ENCODE measurements around the gene CA14. TPM values are rescaled to one million over a fixed set of nuclear protein-coding genes. Genes with fewer than 3 reads are reported as not detected.
"Not testable (repeated sequence)": the region's sequence is repeated elsewhere in the genome, so short reads cannot be mapped to it uniquely, and the experiment has no call there.

CA14 gene
- total and polyA plus RNA-seq, 7 experiments from 2014 or later, result 0.35 to 1.7 TPM; not detected in 5

GRCh38 chr1:150234566-150235293 is 22.8 kb upstream of the CA14 start:
- DNase-seq (peak; percentile 71 to 92 (median 77)), ATAC-seq (peak; percentile 65)
- intact Hi-C loops (cut with micrococcal nuclease), result loop anchor here (1.0 to 10.0 kb wide), 4 partner anchors 21 to 220 kb away; no protein-coding TSS in a partner anchor
- Mint-ChIP-seq H3K4me1 (peaks cover 11 to 19% (median 18%) of the 10 kb centered on the region in 7 donors), H3K27me3 (peaks cover 0 to 2% (median 0%) of the 10 kb centered on the region in 5 donors), H3K4me3 (peak overlapping the region in 1 of 10 donors; percentile 93), H3K36me3 (peaks cover 0 to 7% (median 0%) of the 10 kb centered on the region in 5 donors), H3K27ac (peak overlapping the region in 4 of 9 donors; percentile 97 to 99 (median 98)), H3K9me3 (no peaks in the 10 kb centered on the region)
- CTCF ChIA-PET, result interaction anchor here (0.9 kb wide), 2 partner anchors 20 to 21 kb away, joined by 3 to 4 read pairs; no protein-coding TSS in a partner anchor
- peaks cover 0 to 7% of the 10 kb centered on the region in 2 donors for H3K4me1 ChIP-seq (ENCODE audit: control insufficient read depth in 2 of 2, insufficient read depth in 2 of 2, low read length in 2 of 2)
- H3K27me3 ChIP-seq (ENCODE audit: control insufficient read depth in 2 of 2, insufficient read depth in 2 of 2, low read length in 2 of 2), result no peaks in the 10 kb centered on the region
- POLR2A ChIA-PET, result interaction anchor here (0.6 to 3.9 kb wide), 19 partner anchors 10 to 645 kb away, joined by 3 to 28 read pairs (median 4); partner anchors contain the start of gene RPRD2
- no peaks in the 10 kb centered on the region for H3K9me3 ChIP-seq (ENCODE audit: control insufficient read depth in 2 of 3, low read length in 3 of 3)
- peak overlapping the region; percentile 98 for H3K4me3 ChIP-seq (ENCODE audit: low read length)
- peaks cover 0 to 12% (median 0%) of the 10 kb centered on the region in 3 experiments for H3K36me3 ChIP-seq (ENCODE audit: control insufficient read depth in 2 of 3, insufficient read depth in 3 of 3, low read length in 3 of 3)
- H3K27ac ChIP-seq (ENCODE audit: low read depth, low read length), result peak overlapping the region; percentile 97

- Mint-ChIP-seq H3K27me3 (peaks cover 0 to 2% (median 0%) of the 10 kb centered on the region in 5 donors), H3K4me1 (peaks cover 11 to 22% (median 18%) of the 10 kb centered on the region in 7 donors), H3K27ac (no peak overlapping the region), H3K4me3 (no peak overlapping the region), H3K36me3 (peaks cover 0 to 6% (median 0%) of the 10 kb centered on the region in 5 donors), H3K9me3 (no peaks in the 10 kb centered on the region)
- Histone ChIP-seq H3K27me3 (ENCODE audit: control insufficient read depth in 2 of 2, insufficient read depth in 2 of 2, low read length in 2 of 2) (no peaks in the 10 kb centered on the region), H3K27ac (ENCODE audit: low read depth, low read length) (peak overlapping the region; percentile 97), H3K9me3 (ENCODE audit: control insufficient read depth in 2 of 3, low read length in 3 of 3) (no peaks in the 10 kb centered on the region), H3K36me3 (ENCODE audit: control insufficient read depth in 2 of 3, insufficient read depth in 3 of 3, low read length in 3 of 3) (peaks cover 0 to 12% (median 0%) of the 10 kb centered on the region in 3 experiments), H3K4me3 (ENCODE audit: low read length) (peak overlapping the region; percentile 98), H3K4me1 (ENCODE audit: control insufficient read depth in 2 of 2, insufficient read depth in 2 of 2, low read length in 2 of 2) (peaks cover 0 to 7% of the 10 kb centered on the region in 2 donors)
- ATAC-seq (no peak), DNase-seq (peak in 6 of 9 donors; percentile 18 to 37 (median 32))
- intact Hi-C loops (cut with micrococcal nuclease), result loop anchor here in 1 of 2 donors (2.0 to 10.0 kb wide), 2 partner anchors 85 to 219 kb away; no protein-coding TSS in a partner anchor
- ChIA-PET CTCF (interaction anchor here (0.9 kb wide), 1 partner anchor 21 kb away, joined by 3 read pairs; no protein-coding TSS in a partner anchor), POLR2A (interaction anchor here (0.6 to 3.9 kb wide), 14 partner anchors 21 to 645 kb away, joined by 3 to 28 read pairs (median 4); partner anchors contain the start of genes PLEKHO1 and RPRD2)
These were observed 22.2 kb upstream of the CA14 start for GRCh38 chr1:150235294-150235851.

- peak within 1 kb of the TSS in 3 of 10 donors; percentile 10 to 93 (median 60) for H3K4me3 Mint-ChIP-seq
- intact Hi-C loops (cut with micrococcal nuclease), result loop anchor here (1.0 to 10.0 kb wide), 15 partner anchors 32 to 821 kb away; partner anchors contain the start of genes MRPS21 (in 2 of the 2), APH1A (in 1 of the 2), ARNT (in 1 of the 2) and CIART (in 1 of the 2)
- peak; percentile 94 for ATAC-seq
These were observed 21.5 kb upstream of the CA14 start, which contains the start of gene ANP32E for GRCh38 chr1:150235852-150236613. Gene ANP32E, minus strand, starts transcription at chr1:150236112. Its CDS starts 326 bp downstream, at chr1:150235786.

GRCh38 chr1:150236614-150237100 is 20.9 kb upstream of the CA14 start:
- H3K4me1 Mint-ChIP-seq, result peaks cover 11 to 22% (median 18%) of the 10 kb centered on the region in 7 donors
- H3K27ac ChIP-seq (ENCODE audit: low read depth, low read length), result peak overlapping the region; percentile 59
- ChIA-PET CTCF (no interaction called here), POLR2A (interaction anchor here (0.8 to 3.8 kb wide), 4 partner anchors 10 to 127 kb away, joined by 3 to 21 read pairs (median 12); partner anchors contain the start of gene RPRD2)
- peak overlapping the region; percentile 98 for H3K4me3 ChIP-seq (ENCODE audit: low read length)
- peak overlapping the region in 2 of 9 donors; percentile 13 to 32 for H3K27ac Mint-ChIP-seq
- H3K27me3 Mint-ChIP-seq, result peaks cover 0 to 4% (median 0%) of the 10 kb centered on the region in 5 donors
- no peaks in the 10 kb centered on the region for H3K9me3 ChIP-seq (ENCODE audit: control insufficient read depth in 2 of 3, low read length in 3 of 3)
- H3K36me3 Mint-ChIP-seq, result peaks cover 0 to 6% (median 0%) of the 10 kb centered on the region in 5 donors
- intact Hi-C loops (cut with micrococcal nuclease), result loop anchor here (1.0 to 10.0 kb wide), 14 partner anchors 32 to 820 kb away; partner anchors contain the start of genes MRPS21 (in 2 of the 2), APH1A (in 1 of the 2), ARNT (in 1 of the 2) and CIART (in 1 of the 2)
- no peaks in the 10 kb centered on the region for H3K27me3 ChIP-seq (ENCODE audit: control insufficient read depth in 2 of 2, insufficient read depth in 2 of 2, low read length in 2 of 2)
- no peak for ATAC-seq
- no peak for DNase-seq
- no peaks in the 10 kb centered on the region for H3K9me3 Mint-ChIP-seq
- H3K36me3 ChIP-seq (ENCODE audit: control insufficient read depth in 2 of 3, insufficient read depth in 3 of 3, low read length in 3 of 3), result peaks cover 0 to 12% (median 0%) of the 10 kb centered on the region in 3 experiments
- H3K4me3 Mint-ChIP-seq, result peak overlapping the region in 2 of 10 donors; percentile 10 to 60
- H3K4me1 ChIP-seq (ENCODE audit: control insufficient read depth in 2 of 2, insufficient read depth in 2 of 2, low read length in 2 of 2), result peaks cover 0 to 7% of the 10 kb centered on the region in 2 donors

More at GRCh38 chr1:150235852-150236613, 21.5 kb upstream of the CA14 start, which contains the start of gene ANP32E:
- Histone ChIP-seq H3K4me3 (ENCODE audit: low read length) (peak within 1 kb of the TSS; percentile 98), H3K4me1 (ENCODE audit: control insufficient read depth in 2 of 2, insufficient read depth in 2 of 2, low read length in 2 of 2) (peaks cover 0 to 7% of the 10 kb centered on the region in 2 donors), H3K36me3 (ENCODE audit: control insufficient read depth in 2 of 3, insufficient read depth in 3 of 3, low read length in 3 of 3) (peaks cover 0 to 12% (median 0%) of the 10 kb centered on the region in 3 experiments), H3K27me3 (ENCODE audit: control insufficient read depth in 2 of 2, insufficient read depth in 2 of 2, low read length in 2 of 2) (no peaks in the 10 kb centered on the region), H3K9me3 (ENCODE audit: control insufficient read depth in 2 of 3, low read length in 3 of 3) (no peaks in the 10 kb centered on the region), H3K27ac (ENCODE audit: low read depth, low read length) (peak within 1 kb of the TSS; percentile 97)
- Mint-ChIP-seq H3K9me3 (no peaks in the 10 kb centered on the region), H3K27me3 (peaks cover 0 to 4% (median 0%) of the 10 kb centered on the region in 5 donors), H3K27ac (peak within 1 kb of the TSS in 4 of 9 donors; percentile 97 to 99 (median 98)), H3K4me1 (peaks cover 11 to 22% (median 18%) of the 10 kb centered on the region in 7 donors), H3K36me3 (peaks cover 0 to 6% (median 0%) of the 10 kb centered on the region in 5 donors)
- peak; percentile 75 to 99 (median 98) for DNase-seq
- POLR2A ChIA-PET, result interaction anchor here (0.6 to 3.9 kb wide), 15 partner anchors 10 to 465 kb away, joined by 3 to 28 read pairs (median 4); partner anchors contain the start of genes PLEKHO1 and RPRD2
- CTCF ChIA-PET, result interaction anchor here (0.9 kb wide), 1 partner anchor 21 kb away, joined by 3 read pairs; no protein-coding TSS in a partner anchor

GRCh38 chr1:150237176-150237575 is 20.4 kb upstream of the CA14 start:
- H3K36me3 Mint-ChIP-seq; H3K27me3 Mint-ChIP-seq; H3K27ac ChIP-seq (ENCODE audit: low read depth, low read length); DNase-seq; H3K9me3 Mint-ChIP-seq; H3K4me3 ChIP-seq (ENCODE audit: low read length); ATAC-seq; H3K4me1 ChIP-seq (ENCODE audit: control insufficient read depth in 2 of 2, insufficient read depth in 2 of 2, low read length in 2 of 2); H3K27me3 ChIP-seq (ENCODE audit: control insufficient read depth in 2 of 2, insufficient read depth in 2 of 2, low read length in 2 of 2); CTCF ChIA-PET; H3K9me3 ChIP-seq (ENCODE audit: control insufficient read depth in 2 of 3, low read length in 3 of 3): not testable (repeated sequence)
- Mint-ChIP-seq H3K4me3 (peak overlapping the region in 3 of 10 donors; percentile 34 to 60 (median 48)), H3K4me1 (peaks cover 11 to 22% (median 18%) of the 10 kb centered on the region in 7 donors), H3K27ac (peak overlapping the region in 2 of 9 donors; percentile 13 to 32)
- peaks cover 0 to 12% (median 0%) of the 10 kb centered on the region in 3 experiments for H3K36me3 ChIP-seq (ENCODE audit: control insufficient read depth in 2 of 3, insufficient read depth in 3 of 3, low read length in 3 of 3)
- intact Hi-C loops (cut with micrococcal nuclease), result loop anchor here in 1 of 2 donors (2.0 to 10.0 kb wide), 3 partner anchors 218 to 820 kb away; partner anchors contain the start of gene GOLPH3L
- POLR2A ChIA-PET, result interaction anchor here (1.4 to 2.9 kb wide), 2 partner anchors 9 to 127 kb away, joined by 3 to 19 read pairs; partner anchors contain the start of gene RPRD2
